MCF 10A (cell line): ENCODE measurements around the gene BMAL1. TPM values are rescaled to one million over a fixed set of nuclear protein-coding genes. Genes with fewer than 3 reads are reported as not detected.

Experiments used
- BruUV-seq: library from RNA; stranded (reverse); fragments of 400-500 nt; replicated peaks from 2 replicates; lab custom pipeline; 2021; lab: Mats Ljungman, UMichigan
- CTCF ChIA-PET: fragments of 300-600 bp; sonication (Branson Sonifier 250); formaldehyde crosslinking; extraction: SDS; loops from one replicate; lab custom pipeline; 2021; ENCODE audit warnings: antibody characterized with exemption, inconsistent platforms; lab: Yijun Ruan, JAX
- POLR2A ChIA-PET: fragments of 300-600, 350-650 bp; sonication (Branson Sonifier 250); formaldehyde crosslinking; extraction: SDS; loops from one replicate; lab custom pipeline; 2020; ENCODE audit warnings: antibody characterized with exemption, inconsistent platforms; lab: Yijun Ruan, JAX
- DNase-seq: peaks from one replicate; pipeline ENCODE4 v3.0.0-alpha.2; 2018; ENCODE audit not compliant: unreplicated experiment
- H3K27ac Mint-ChIP-seq: one replicate; pipeline ENCODE4 v1.8.0; 2022; ENCODE audit warnings: mild to moderate bottlenecking, low read depth, mixed read lengths; ENCODE audit not compliant: unreplicated experiment
- H3K27me3 Mint-ChIP-seq: one replicate; pipeline ENCODE4 v1.8.0; 2022; ENCODE audit warnings: mixed read lengths; ENCODE audit not compliant: insufficient read depth, unreplicated experiment
- H3K36me3 Mint-ChIP-seq: one replicate; pipeline ENCODE4 v1.8.0; 2022; ENCODE audit warnings: mild to moderate bottlenecking, moderate library complexity, mixed read lengths; ENCODE audit not compliant: insufficient read depth, unreplicated experiment
- H3K4me1 Mint-ChIP-seq: one replicate; pipeline ENCODE4 v1.8.0; 2022; ENCODE audit warnings: mixed read lengths; ENCODE audit not compliant: insufficient read depth, unreplicated experiment
- H3K4me3 Mint-ChIP-seq: one replicate; pipeline ENCODE4 v1.8.0; 2022; ENCODE audit warnings: mild to moderate bottlenecking, moderate library complexity, mixed read lengths; ENCODE audit not compliant: unreplicated experiment
- H3K9me3 Mint-ChIP-seq: one replicate; pipeline ENCODE4 v1.8.0; 2022; ENCODE audit warnings: mixed read lengths; ENCODE audit not compliant: unreplicated experiment
- intact Hi-C: fragments of 100-400 bp; cut with micrococcal nuclease; formaldehyde crosslinking; loops from 2 replicates; pipeline ENCODE4 v1.14.1; 2022
- total RNA-seq: library from RNA; stranded (reverse); gene quantifications from 2 replicates; pipeline ENCODE4 v1.2.3, GENCODE V29; 2022
- TF ChIP-seq, protein P1 (sequence below): fragments of 200-600 bp; IDR thresholded peaks from one replicate; pipeline ENCODE4 v1.8.0; 2022; ENCODE audit warnings: antibody characterized with exemption, mild to moderate bottlenecking; ENCODE audit not compliant: unreplicated experiment

The BMAL1 gene
- total RNA-seq, 1 experiment from 2014 or later: 88.4 TPM

- TF ChIP-seq, protein P1, sequence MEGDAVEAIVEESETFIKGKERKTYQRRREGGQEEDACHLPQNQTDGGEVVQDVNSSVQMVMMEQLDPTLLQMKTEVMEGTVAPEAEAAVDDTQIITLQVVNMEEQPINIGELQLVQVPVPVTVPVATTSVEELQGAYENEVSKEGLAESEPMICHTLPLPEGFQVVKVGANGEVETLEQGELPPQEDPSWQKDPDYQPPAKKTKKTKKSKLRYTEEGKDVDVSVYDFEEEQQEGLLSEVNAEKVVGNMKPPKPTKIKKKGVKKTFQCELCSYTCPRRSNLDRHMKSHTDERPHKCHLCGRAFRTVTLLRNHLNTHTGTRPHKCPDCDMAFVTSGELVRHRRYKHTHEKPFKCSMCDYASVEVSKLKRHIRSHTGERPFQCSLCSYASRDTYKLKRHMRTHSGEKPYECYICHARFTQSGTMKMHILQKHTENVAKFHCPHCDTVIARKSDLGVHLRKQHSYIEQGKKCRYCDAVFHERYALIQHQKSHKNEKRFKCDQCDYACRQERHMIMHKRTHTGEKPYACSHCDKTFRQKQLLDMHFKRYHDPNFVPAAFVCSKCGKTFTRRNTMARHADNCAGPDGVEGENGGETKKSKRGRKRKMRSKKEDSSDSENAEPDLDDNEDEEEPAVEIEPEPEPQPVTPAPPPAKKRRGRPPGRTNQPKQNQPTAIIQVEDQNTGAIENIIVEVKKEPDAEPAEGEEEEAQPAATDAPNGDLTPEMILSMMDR: no peak
- no peaks in the 10 kb centered on the region for H3K9me3 Mint-ChIP-seq
- H3K4me3 Mint-ChIP-seq: no peak overlapping the region
- H3K36me3 Mint-ChIP-seq: peaks cover 25% of the 10 kb centered on the region
- intact Hi-C loops: no loop called here
- H3K4me1 Mint-ChIP-seq: peaks cover 64% of the 10 kb centered on the region
- no TSS peak for BruUV-seq
- CTCF ChIA-PET: interaction anchor here (0.8 to 3.0 kb wide), 4 partner anchors 11 to 27 kb away, joined by 3 to 17 read pairs (median 6); no protein-coding TSS in a partner anchor
- DNase-seq: peak; percentile 85
- POLR2A ChIA-PET: interaction anchor here (0.7 to 3.9 kb wide), 11 partner anchors 9 to 55 kb away, joined by 3 to 28 read pairs (median 7); no protein-coding TSS in a partner anchor
- peak overlapping the region; percentile 87 for H3K27ac Mint-ChIP-seq
- no peaks in the 10 kb centered on the region for H3K27me3 Mint-ChIP-seq
Measured at GRCh38 chr11:13316528-13316961, 39.0 kb downstream of the BMAL1 start.

DNA sequence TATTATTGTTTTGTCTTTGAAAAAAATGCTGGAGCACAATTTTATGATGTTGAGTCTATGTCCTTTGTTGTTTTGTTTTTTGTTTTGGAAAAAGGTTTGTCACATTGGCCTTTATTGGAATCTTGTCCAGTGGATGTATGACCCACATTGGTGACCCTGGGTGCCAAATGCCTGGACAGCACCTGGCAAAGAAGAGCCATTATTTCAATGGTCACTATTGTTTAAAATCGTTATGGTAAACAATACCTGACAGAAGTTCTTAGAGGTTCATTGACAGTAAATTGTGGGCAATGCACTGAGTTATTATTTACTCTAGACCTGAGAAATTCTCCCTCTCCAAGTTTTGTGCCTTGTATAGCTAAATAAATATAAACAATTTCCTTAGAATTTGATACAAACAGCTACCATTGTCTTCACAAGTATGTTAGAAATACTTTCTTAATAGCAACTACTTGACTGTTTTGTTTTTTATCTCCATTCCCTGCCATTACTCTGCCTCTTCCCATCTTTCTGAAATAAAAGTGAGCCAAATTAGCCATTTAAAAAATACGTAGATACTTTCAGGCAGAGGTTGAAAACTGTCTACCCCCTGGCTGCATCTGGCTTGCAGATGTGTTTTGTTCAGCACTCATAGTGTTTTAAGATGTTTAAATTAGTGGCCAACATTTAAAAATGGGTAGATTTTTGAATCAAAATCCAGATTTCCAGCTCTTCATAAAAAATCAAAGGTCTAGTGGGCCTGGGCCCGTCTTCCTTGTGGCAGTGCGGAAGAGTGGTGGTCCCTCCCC lies 39.9 kb downstream of the BMAL1 start:
- DNase-seq: no peak
- intact Hi-C loops: no loop called here
- ChIA-PET POLR2A (interaction anchor here (0.7 to 3.9 kb wide), 8 partner anchors 12 to 56 kb away, joined by 3 to 28 read pairs (median 6); no protein-coding TSS in a partner anchor), CTCF (interaction anchor here (0.6 to 3.0 kb wide), 6 partner anchors 10 to 1273 kb away, joined by 3 to 17 read pairs (median 4); no protein-coding TSS in a partner anchor)
- Mint-ChIP-seq H3K36me3 (peaks cover 31% of the 10 kb centered on the region), H3K27ac (peak overlapping the region; percentile 87), H3K27me3 (no peaks in the 10 kb centered on the region), H3K4me3 (no peak overlapping the region), H3K4me1 (peaks cover 57% of the 10 kb centered on the region), H3K9me3 (no peaks in the 10 kb centered on the region)
- TF ChIP-seq, protein P1: no peak
- no TSS peak for BruUV-seq

- CTCF ChIA-PET: interaction anchor here (0.6 to 3.0 kb wide), 4 partner anchors 11 to 1216 kb away, joined by 3 to 17 read pairs (median 5); no protein-coding TSS in a partner anchor
- no peak for DNase-seq
- H3K27me3 Mint-ChIP-seq: no peaks in the 10 kb centered on the region
- H3K4me3 Mint-ChIP-seq: no peak overlapping the region
- no peak overlapping the region for H3K27ac Mint-ChIP-seq
- BruUV-seq: no TSS peak
- H3K36me3 Mint-ChIP-seq: peaks cover 28% of the 10 kb centered on the region
- intact Hi-C loops: no loop called here
- POLR2A ChIA-PET: interaction anchor here (1.0 to 3.9 kb wide), 5 partner anchors 11 to 40 kb away, joined by 3 to 28 read pairs (median 6); no protein-coding TSS in a partner anchor
- TF ChIP-seq, protein P1: no peak
- peaks cover 49% of the 10 kb centered on the region for H3K4me1 Mint-ChIP-seq
- H3K9me3 Mint-ChIP-seq: no peaks in the 10 kb centered on the region
Measured at GRCh38 chr11:13318498-13319295, 41.1 kb downstream of the BMAL1 start.
